ENCODE measurements around the gene TSKU. TPM values are rescaled to one million over a fixed set of nuclear protein-coding genes. Genes with fewer than 3 reads are reported as not detected.

TSKU gene
- total and polyA plus RNA-seq, 9 of the 15 experiments (the other 6 are each of a cell fraction or from before 2014, with no cell fraction given): 0.60 to 11.9 (median 8.4) TPM

DNA sequence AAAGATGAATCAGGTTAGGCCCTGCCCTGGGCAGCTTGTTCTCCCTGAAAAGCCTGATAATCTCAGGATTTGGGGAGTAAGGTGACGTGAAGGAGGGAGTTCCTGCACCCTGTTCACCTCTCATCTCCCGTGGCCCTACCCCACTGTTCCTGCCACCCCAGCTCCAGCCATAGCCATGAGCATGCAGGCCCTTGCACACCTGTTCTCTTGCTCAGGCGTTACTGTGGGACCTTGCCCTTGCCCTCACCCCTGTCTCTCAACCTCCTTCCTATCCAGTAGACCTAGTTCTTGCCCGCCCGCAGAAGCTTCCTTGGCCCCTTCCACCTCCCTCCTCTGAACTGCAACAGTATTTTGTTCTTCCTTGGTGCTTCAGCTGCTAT lies 15.0 kb downstream of the TSKU start:
- intact Hi-C loops (cut with micrococcal nuclease) (no loop called here), in situ Hi-C loops (cut with MboI) (no loop called here)
- peaks cover 2% of the 10 kb centered on the region for H3K9me1 ChIP-seq (ENCODE audit: control insufficient read depth, insufficient read depth, low read length)
- ChIA-PET CTCF (ENCODE audit: low intra/inter-chr PET ratio) (interaction anchor here (0.8 to 5.4 kb wide), 2 partner anchors 9 to 64 kb away, joined by 3 to 39 read pairs; no protein-coding TSS in a partner anchor), POLR2A (interaction anchor here (0.6 to 1.4 kb wide), 8 partner anchors 9 to 231 kb away, joined by 3 to 9 read pairs (median 3); no protein-coding TSS in a partner anchor)
- no peak overlapping the region for H3K4me3 ChIP-seq
- ATAC-seq: no peak
- H3K27me3 ChIP-seq (ENCODE audit: control insufficient read depth in 2 of 2, insufficient read depth in 2 of 2, low read length in 2 of 2): no peaks in the 10 kb centered on the region
- H3K4me2 ChIP-seq (ENCODE audit: insufficient read depth, low read length): no peak overlapping the region
- H3K4me1 ChIP-seq (replicated peaks in 1 of 2; ENCODE audit: control insufficient read depth in 2 of 2, insufficient read depth in 2 of 2, low read length in 2 of 2): peaks cover 2 to 21% of the 10 kb centered on the region in 2 experiments; a peak in 2 of 5 replicates
- H2AFZ ChIP-seq (ENCODE audit: low read depth, low read length): no peak overlapping the region
- TF ChIP-seq, protein P1, sequence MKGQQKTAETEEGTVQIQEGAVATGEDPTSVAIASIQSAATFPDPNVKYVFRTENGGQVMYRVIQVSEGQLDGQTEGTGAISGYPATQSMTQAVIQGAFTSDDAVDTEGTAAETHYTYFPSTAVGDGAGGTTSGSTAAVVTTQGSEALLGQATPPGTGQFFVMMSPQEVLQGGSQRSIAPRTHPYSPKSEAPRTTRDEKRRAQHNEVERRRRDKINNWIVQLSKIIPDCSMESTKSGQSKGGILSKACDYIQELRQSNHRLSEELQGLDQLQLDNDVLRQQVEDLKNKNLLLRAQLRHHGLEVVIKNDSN (CRISPR knock-in tag; IDR thresholded peaks at IDR 0.05): no peak
- TF ChIP-seq ZNF76 (CRISPR knock-in tag; IDR thresholded peaks at IDR 0.05; ENCODE audit: borderline replicate concordance): no peak
- no peak for TF ChIP-seq HMG20B (CRISPR knock-in tag; IDR thresholded peaks at IDR 0.05)
- TF ChIP-seq MTA1 (IDR thresholded peaks at IDR 0.05; ENCODE audit: borderline replicate concordance): no peak
- TF ChIP-seq ZNF57 (CRISPR knock-in tag; IDR thresholded peaks at IDR 0.05): no peak
- no peak for TF ChIP-seq E2F3 (CRISPR knock-in tag; IDR thresholded peaks at IDR 0.05)
- no peak for TF ChIP-seq NONO (IDR thresholded peaks at IDR 0.05; ENCODE audit: low read depth in 2 of 2, low read length in 1 of 2)
- no peak for TF ChIP-seq ZBTB1 (CRISPR knock-in tag; IDR thresholded peaks at IDR 0.05; ENCODE audit: borderline replicate concordance, low read depth)
- no peak for TF ChIP-seq ZNF561 (CRISPR knock-in tag; conservative IDR thresholded peaks at IDR 0.05)
- no peak for TF ChIP-seq TBL1XR1 (IDR thresholded peaks at IDR 0.05; ENCODE audit: low read length in 2 of 2)
- TF ChIP-seq, protein P2, sequence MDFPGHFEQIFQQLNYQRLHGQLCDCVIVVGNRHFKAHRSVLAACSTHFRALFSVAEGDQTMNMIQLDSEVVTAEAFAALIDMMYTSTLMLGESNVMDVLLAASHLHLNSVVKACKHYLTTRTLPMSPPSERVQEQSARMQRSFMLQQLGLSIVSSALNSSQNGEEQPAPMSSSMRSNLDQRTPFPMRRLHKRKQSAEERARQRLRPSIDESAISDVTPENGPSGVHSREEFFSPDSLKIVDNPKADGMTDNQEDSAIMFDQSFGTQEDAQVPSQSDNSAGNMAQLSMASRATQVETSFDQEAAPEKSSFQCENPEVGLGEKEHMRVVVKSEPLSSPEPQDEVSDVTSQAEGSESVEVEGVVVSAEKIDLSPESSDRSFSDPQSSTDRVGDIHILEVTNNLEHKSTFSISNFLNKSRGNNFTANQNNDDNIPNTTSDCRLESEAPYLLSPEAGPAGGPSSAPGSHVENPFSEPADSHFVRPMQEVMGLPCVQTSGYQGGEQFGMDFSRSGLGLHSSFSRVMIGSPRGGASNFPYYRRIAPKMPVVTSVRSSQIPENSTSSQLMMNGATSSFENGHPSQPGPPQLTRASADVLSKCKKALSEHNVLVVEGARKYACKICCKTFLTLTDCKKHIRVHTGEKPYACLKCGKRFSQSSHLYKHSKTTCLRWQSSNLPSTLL (IDR thresholded peaks at IDR 0.05): no peak
- TF ChIP-seq SETDB1 (IDR thresholded peaks at IDR 0.05; ENCODE audit: low read length): no peak
- no peak for TF ChIP-seq SMARCA4 (IDR thresholded peaks at IDR 0.05)
- no peak for TF ChIP-seq GATAD2B (IDR thresholded peaks at IDR 0.05; ENCODE audit: borderline replicate concordance)
- TF ChIP-seq, protein P3, sequence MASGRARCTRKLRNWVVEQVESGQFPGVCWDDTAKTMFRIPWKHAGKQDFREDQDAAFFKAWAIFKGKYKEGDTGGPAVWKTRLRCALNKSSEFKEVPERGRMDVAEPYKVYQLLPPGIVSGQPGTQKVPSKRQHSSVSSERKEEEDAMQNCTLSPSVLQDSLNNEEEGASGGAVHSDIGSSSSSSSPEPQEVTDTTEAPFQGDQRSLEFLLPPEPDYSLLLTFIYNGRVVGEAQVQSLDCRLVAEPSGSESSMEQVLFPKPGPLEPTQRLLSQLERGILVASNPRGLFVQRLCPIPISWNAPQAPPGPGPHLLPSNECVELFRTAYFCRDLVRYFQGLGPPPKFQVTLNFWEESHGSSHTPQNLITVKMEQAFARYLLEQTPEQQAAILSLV (tag; IDR thresholded peaks at IDR 0.05): no peak
- no peak for TF ChIP-seq ARHGAP35 (IDR thresholded peaks at IDR 0.05; ENCODE audit: partially characterized antibody)
- no peak for TF ChIP-seq ZNF253 (CRISPR knock-in tag; conservative IDR thresholded peaks at IDR 0.05)
- peaks cover 26% of the 10 kb centered on the region; the same call in 2 of the 3 replicates for H3K36me3 ChIP-seq (ENCODE audit: control insufficient read depth, insufficient read depth, low read length)
- BruUV-seq (replicated peaks): no TSS peak
- peaks cover 3% of the 10 kb centered on the region for H4K20me1 ChIP-seq (replicated peaks; ENCODE audit: control insufficient read depth, insufficient read depth, low read length)
- no peak for DNase-seq (ENCODE audit: extremely low read depth in 1 of 4, low spot score in 3 of 4)
- H3K27ac ChIP-seq (ENCODE audit: extremely low read depth, low read depth, low read length): no peak overlapping the region
- peaks cover 11% of the 10 kb centered on the region for H3K79me2 ChIP-seq (ENCODE audit: control insufficient read depth, insufficient read depth, low read length)
- no peak for FAIRE-seq
- H3K9me3 ChIP-seq (replicated peaks; ENCODE audit: control insufficient read depth, insufficient read depth, low read depth, low read length): no peaks in the 10 kb centered on the region
- no peak overlapping the region for H3K9ac ChIP-seq (ENCODE audit: insufficient read depth in 1 of 2, low read depth in 2 of 2, low read length in 2 of 2)
- 92% methylated on average over 5 of the region's 5 CpGs for WGBS (ENCODE audit: insufficient coverage, low coverage, missing lambda C conversion rate)

All from K562 (cell line).